ENCODE measurements around the gene INAFM2.

Gene INAFM2

GRCh38 chr15:40332113-40332781, 8.8 kb downstream of the INAFM2 start:
- peaks cover 9% of the 10 kb centered on the region; the same call in 1 of the 2 replicates for H3K79me2 ChIP-seq (ENCODE audit: low read length)
- H3K27ac ChIP-seq (ENCODE audit: low read length): no peak overlapping the region
- H3K36me3 ChIP-seq (replicated peaks; ENCODE audit: insufficient read depth, low read length): no peaks in the 10 kb centered on the region
- TF ChIP-seq EZH2 (optimal IDR thresholded peaks at IDR 0.05; ENCODE audit: low read depth, low read length) (no peak), EZH2phosphoT487 (IDR thresholded peaks at IDR 0.05; ENCODE audit: low read length) (no peak), CTCF (IDR thresholded peaks at IDR 0.05; ENCODE audit: low read length) (no peak)
- no peaks in the 10 kb centered on the region for H3K9me3 ChIP-seq (replicated peaks; ENCODE audit: insufficient read depth, low read length)
- peaks cover 37% of the 10 kb centered on the region for H3K4me1 ChIP-seq (ENCODE audit: low read length)
- no peak overlapping the region for H3K4me3 ChIP-seq (ENCODE audit: low read length)
- H3K9ac ChIP-seq (ENCODE audit: low read length): no peak overlapping the region
- H3F3A ChIP-seq (ENCODE audit: insufficient read depth, low read length): peaks cover 22% of the 10 kb centered on the region
- no peaks in the 10 kb centered on the region for H3K27me3 ChIP-seq (replicated peaks; ENCODE audit: insufficient read depth, low read length)
- H2AFZ ChIP-seq (ENCODE audit: low read length): no peak overlapping the region
- no peaks in the 10 kb centered on the region for H3K9me2 ChIP-seq (replicated peaks; ENCODE audit: insufficient read depth, low read length)
- H4K20me1 ChIP-seq (ENCODE audit: insufficient read depth, low read length): no peaks in the 10 kb centered on the region
- no peak overlapping the region for H3K4me2 ChIP-seq (ENCODE audit: low read depth, low read length)
- DNase-seq: no peak

- no peak overlapping the region for H3K9ac ChIP-seq (ENCODE audit: low read length)
- DNase-seq: no peak
Measured at GRCh38 chr15:40333922-40334492, 10.5 kb downstream of the INAFM2 start.

GRCh38 chr15:40334541-40334940, 11.0 kb downstream of the INAFM2 start:
- no peak overlapping the region for H3K4me2 ChIP-seq (ENCODE audit: low read depth, low read length)

More at GRCh38 chr15:40333922-40334492, 10.5 kb downstream of the INAFM2 start:
- peaks cover 9% of the 10 kb centered on the region; the same call in 1 of the 2 replicates for H3K79me2 ChIP-seq (ENCODE audit: low read length)
- H3K9me2 ChIP-seq (replicated peaks; ENCODE audit: insufficient read depth, low read length): no peaks in the 10 kb centered on the region
- H2AFZ ChIP-seq (ENCODE audit: low read length): no peak overlapping the region
- no peaks in the 10 kb centered on the region for H3K36me3 ChIP-seq (replicated peaks; ENCODE audit: insufficient read depth, low read length)
- H3K27ac ChIP-seq (ENCODE audit: low read length): no peak overlapping the region
- no peak for TF ChIP-seq EZH2 (optimal IDR thresholded peaks at IDR 0.05; ENCODE audit: low read depth, low read length)
- TF ChIP-seq CTCF (IDR thresholded peaks at IDR 0.05; ENCODE audit: low read length): no peak
- TF ChIP-seq EZH2phosphoT487 (IDR thresholded peaks at IDR 0.05; ENCODE audit: low read length): no peak
- peaks cover 25% of the 10 kb centered on the region for H3K4me1 ChIP-seq (ENCODE audit: low read length)
- peaks cover 5% of the 10 kb centered on the region for H3F3A ChIP-seq (ENCODE audit: insufficient read depth, low read length)
- H3K27me3 ChIP-seq (replicated peaks; ENCODE audit: insufficient read depth, low read length): no peaks in the 10 kb centered on the region
- H4K20me1 ChIP-seq (ENCODE audit: insufficient read depth, low read length): no peaks in the 10 kb centered on the region
- no peak overlapping the region for H3K4me2 ChIP-seq (ENCODE audit: low read depth, low read length)
- no peaks in the 10 kb centered on the region for H3K9me3 ChIP-seq (replicated peaks; ENCODE audit: insufficient read depth, low read length)
- H3K4me3 ChIP-seq (ENCODE audit: low read length): no peak overlapping the region

More at GRCh38 chr15:40334541-40334940, 11.0 kb downstream of the INAFM2 start:
- TF ChIP-seq CTCF (IDR thresholded peaks at IDR 0.05; ENCODE audit: low read length) (no peak), EZH2 (optimal IDR thresholded peaks at IDR 0.05; ENCODE audit: low read depth, low read length) (no peak), EZH2phosphoT487 (IDR thresholded peaks at IDR 0.05; ENCODE audit: low read length) (no peak)
- no peak overlapping the region for H2AFZ ChIP-seq (ENCODE audit: low read length)
- no peak overlapping the region for H3K9ac ChIP-seq (ENCODE audit: low read length)
- no peaks in the 10 kb centered on the region for H3K36me3 ChIP-seq (replicated peaks; ENCODE audit: insufficient read depth, low read length)
- no peak overlapping the region for H3K27ac ChIP-seq (ENCODE audit: low read length)
- H4K20me1 ChIP-seq (ENCODE audit: insufficient read depth, low read length): no peaks in the 10 kb centered on the region
- DNase-seq: no peak
- no peaks in the 10 kb centered on the region for H3K9me2 ChIP-seq (replicated peaks; ENCODE audit: insufficient read depth, low read length)
- peaks cover 6% of the 10 kb centered on the region; the same call in 1 of the 2 replicates for H3K79me2 ChIP-seq (ENCODE audit: low read length)
- no peaks in the 10 kb centered on the region for H3K27me3 ChIP-seq (replicated peaks; ENCODE audit: insufficient read depth, low read length)
- peaks cover 20% of the 10 kb centered on the region for H3K4me1 ChIP-seq (ENCODE audit: low read length)
- no peak overlapping the region for H3K4me3 ChIP-seq (ENCODE audit: low read length)
- H3K9me3 ChIP-seq (replicated peaks; ENCODE audit: insufficient read depth, low read length): no peaks in the 10 kb centered on the region
- H3F3A ChIP-seq (ENCODE audit: insufficient read depth, low read length): no peaks in the 10 kb centered on the region
